Coronary artery (tissue), 2 donors: ENCODE data around the gene NXPE4.

Experiments
- DNase-seq: peaks from one replicate; pipeline ENCODE4 v3.0.0-alpha.2; 2017; ENCODE audit warnings: low spot score
- H3K27ac ChIP-seq, 2 donors: fragments of 200-600 bp; sonication (generic); one replicate each; pipeline ENCODE4 v1.5.1; 2016 to 2019
- H3K4me3 ChIP-seq: fragments of 200-600 bp; sonication (generic); 2 replicates; pipeline ENCODE4 v1.5.1; 2016; ENCODE audit warnings: mild to moderate bottlenecking, moderate library complexity
- CTCF ChIP-seq: fragments of 200-600 bp; sonication (generic); IDR thresholded peaks from one replicate; pipeline ENCODE4 v1.5.1; 2019; ENCODE audit warnings: antibody characterized with exemption

NXPE4 gene

DNA sequence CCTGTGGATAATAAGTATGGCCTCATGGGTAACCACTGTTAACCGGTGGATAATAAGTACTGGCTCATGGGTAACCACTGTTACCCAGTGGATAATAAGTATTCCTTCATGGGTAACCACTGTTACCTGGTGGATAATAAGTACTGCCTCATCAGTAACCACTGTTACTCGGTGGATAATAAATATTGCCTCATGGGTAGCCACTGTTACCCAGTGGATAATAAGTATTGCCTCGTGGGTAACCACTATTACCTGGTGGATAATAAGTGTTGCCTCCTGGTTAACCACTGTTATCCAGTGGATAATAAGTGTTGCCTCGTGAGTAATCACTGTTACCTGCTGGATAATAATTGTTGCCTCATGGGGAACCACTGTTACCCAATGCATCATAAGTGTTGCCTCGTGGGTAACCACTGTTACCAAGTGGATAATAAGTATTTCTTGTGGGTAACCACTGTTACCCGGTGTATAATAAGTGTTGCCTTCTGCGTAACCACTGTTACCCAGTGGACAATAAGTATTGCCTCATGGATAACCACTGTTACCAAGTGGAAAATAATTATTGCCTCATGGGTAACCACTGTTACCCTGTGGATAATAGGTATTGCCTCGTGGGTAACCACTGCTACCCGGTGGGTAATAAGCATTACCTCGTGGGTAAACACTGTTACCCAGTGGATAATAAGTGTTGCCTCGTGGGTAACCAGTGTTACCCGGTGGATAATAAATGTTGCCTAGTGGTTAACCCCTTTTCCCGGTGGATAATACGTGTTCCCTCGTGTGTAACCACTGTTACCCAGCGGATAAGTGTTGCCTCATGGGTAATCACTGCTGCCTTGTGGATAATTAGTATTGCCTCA lies 26.6 kb upstream of the NXPE4 start:
- TF ChIP-seq CTCF: no peak

DNA sequence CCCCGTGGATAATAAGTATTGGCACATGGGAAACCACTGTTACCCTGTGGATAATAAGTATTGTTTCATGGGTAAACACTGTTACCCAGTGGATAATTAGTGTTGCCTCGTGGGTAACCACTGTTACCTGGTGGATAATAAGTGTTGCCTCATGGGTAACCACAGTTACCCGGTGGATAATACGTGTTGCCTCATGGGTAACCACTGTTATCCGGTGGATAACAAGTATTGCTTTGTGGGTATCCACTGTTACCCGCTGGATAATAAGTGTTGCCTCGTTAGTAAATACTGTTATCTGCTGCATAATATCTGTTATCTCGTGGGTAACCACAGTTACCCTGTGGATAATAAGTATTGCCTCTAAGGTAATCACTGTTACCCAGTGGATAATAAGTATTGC lies 25.5 kb upstream of the NXPE4 start:
- no peak overlapping the region for H3K27ac ChIP-seq
- no peak overlapping the region for H3K4me3 ChIP-seq
- TF ChIP-seq CTCF: no peak
- no peak for DNase-seq

More for the DNA sequence above, 26.6 kb upstream of the NXPE4 start:
- Histone ChIP-seq H3K4me3 (no peak overlapping the region), H3K27ac (no peak overlapping the region)
- no peak for DNase-seq

- no peak for DNase-seq
- H3K27ac ChIP-seq: no peak overlapping the region
- no peak overlapping the region for H3K4me3 ChIP-seq
- no peak for TF ChIP-seq CTCF
These were observed 24.1 kb upstream of the NXPE4 start for GRCh38 chr11:114619659-114620173.

DNA sequence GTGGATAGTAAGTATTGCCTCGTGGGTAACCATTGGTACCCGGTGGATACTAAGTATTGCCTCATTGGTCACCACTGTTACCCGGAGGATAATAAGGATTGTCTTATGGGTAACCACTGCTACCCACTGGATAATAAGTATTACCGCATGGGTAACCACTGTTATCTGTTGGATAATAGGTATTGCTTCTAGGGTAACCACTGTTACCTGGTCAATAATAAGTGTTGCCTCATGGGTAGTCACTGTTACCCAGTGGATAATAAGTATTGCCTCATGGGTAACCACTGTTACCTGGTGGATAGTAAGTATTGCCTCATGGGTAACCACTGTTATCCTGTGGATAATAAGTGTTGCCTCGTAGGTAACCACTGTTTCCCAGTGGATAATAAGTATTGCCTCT lies 22.6 kb upstream of the NXPE4 start:
- no peak overlapping the region for H3K27ac ChIP-seq
- no peak for TF ChIP-seq CTCF

GRCh38 chr11:114617157-114618124 lies 21.9 kb upstream of the NXPE4 start:
- Histone ChIP-seq H3K27ac (no peak overlapping the region), H3K4me3 (no peak overlapping the region)
- no peak for DNase-seq
- no peak for TF ChIP-seq CTCF

More for the DNA sequence above, 22.6 kb upstream of the NXPE4 start:
- no peak for DNase-seq
- H3K4me3 ChIP-seq: no peak overlapping the region

GRCh38 chr11:114616516-114616915 lies 20.9 kb upstream of the NXPE4 start:
- TF ChIP-seq CTCF: no peak
- no peak for DNase-seq
- Histone ChIP-seq H3K27ac (no peak overlapping the region), H3K4me3 (no peak overlapping the region)
